ENCODE results near the gene STIMATE. TPM values are rescaled to one million over a fixed set of nuclear protein-coding genes. Genes with fewer than 3 reads are reported as not detected.

STIMATE gene
- total RNA-seq, 2 experiments from 2014 or later, result 43.3 to 47.8 TPM

GRCh38 chr3:52792961-52793695, 104.2 kb downstream of the STIMATE start:
- CTCF ChIA-PET, result interaction anchor here (0.7 kb wide), 1 partner anchor 41 kb away, joined by 3 read pairs; no protein-coding TSS in a partner anchor
- ATAC-seq, result no peak
- H3K36me3 Mint-ChIP-seq, result no peaks in the 10 kb centered on the region

GRCh38 chr3:52792413-52792812, 104.9 kb downstream of the STIMATE start:
- no peaks in the 10 kb centered on the region for H3K9me3 Mint-ChIP-seq (ENCODE audit: low read depth)
- CTCF ChIA-PET, result interaction anchor here (0.7 kb wide), 1 partner anchor 42 kb away, joined by 3 read pairs; no protein-coding TSS in a partner anchor

More at GRCh38 chr3:52792961-52793695, 104.2 kb downstream of the STIMATE start:
- Mint-ChIP-seq H3K4me3 (no peak overlapping the region), H3K27me3 (no peaks in the 10 kb centered on the region), H3K9me3 (ENCODE audit: low read depth) (no peaks in the 10 kb centered on the region), H3K4me1 (no peaks in the 10 kb centered on the region), H3K27ac (no peak overlapping the region)
- no peak for DNase-seq

GRCh38 chr3:52791928-52792327, 105.4 kb downstream of the STIMATE start:
- DNase-seq, result no peak
- H3K27me3 Mint-ChIP-seq, result no peaks in the 10 kb centered on the region
- H3K4me3 Mint-ChIP-seq, result no peak overlapping the region
- H3K9me3 Mint-ChIP-seq (ENCODE audit: low read depth), result no peaks in the 10 kb centered on the region
- ATAC-seq, result no peak
- CTCF ChIA-PET, result no interaction called here
- H3K36me3 Mint-ChIP-seq, result no peaks in the 10 kb centered on the region
- no peaks in the 10 kb centered on the region for H3K4me1 Mint-ChIP-seq
- H3K27ac Mint-ChIP-seq, result no peak overlapping the region

More at GRCh38 chr3:52792413-52792812, 104.9 kb downstream of the STIMATE start:
- Mint-ChIP-seq H3K4me3 (no peak overlapping the region), H3K27ac (no peak overlapping the region), H3K36me3 (no peaks in the 10 kb centered on the region), H3K4me1 (no peaks in the 10 kb centered on the region), H3K27me3 (no peaks in the 10 kb centered on the region)
- DNase-seq, result no peak
- no peak for ATAC-seq

- CTCF ChIA-PET, result no interaction called here
- no peak for DNase-seq
- Mint-ChIP-seq H3K4me3 (no peak overlapping the region), H3K36me3 (no peaks in the 10 kb centered on the region), H3K27ac (no peak overlapping the region), H3K27me3 (no peaks in the 10 kb centered on the region), H3K4me1 (no peaks in the 10 kb centered on the region), H3K9me3 (ENCODE audit: low read depth) (no peaks in the 10 kb centered on the region)
- ATAC-seq, result no peak
Measured at GRCh38 chr3:52791366-52791765, 106.0 kb downstream of the STIMATE start.

- Mint-ChIP-seq H3K9me3 (ENCODE audit: low read depth) (no peaks in the 10 kb centered on the region), H3K36me3 (no peaks in the 10 kb centered on the region), H3K4me3 (no peak overlapping the region), H3K27ac (no peak overlapping the region), H3K27me3 (no peaks in the 10 kb centered on the region), H3K4me1 (no peaks in the 10 kb centered on the region)
- ATAC-seq (no peak), DNase-seq (no peak)
- CTCF ChIA-PET, result interaction anchor here (1.3 kb wide), 1 partner anchor 9 kb away, joined by 3 read pairs; no protein-coding TSS in a partner anchor
Measured at GRCh38 chr3:52790741-52791140, 106.6 kb downstream of the STIMATE start.

GRCh38 chr3:52790337-52790736, 107.0 kb downstream of the STIMATE start:
- Mint-ChIP-seq H3K9me3 (ENCODE audit: low read depth) (no peaks in the 10 kb centered on the region), H3K4me1 (no peaks in the 10 kb centered on the region), H3K27ac (no peak overlapping the region), H3K27me3 (no peaks in the 10 kb centered on the region), H3K4me3 (no peak overlapping the region), H3K36me3 (no peaks in the 10 kb centered on the region)
- DNase-seq, result no peak
- CTCF ChIA-PET, result interaction anchor here (1.3 kb wide), 1 partner anchor 9 kb away, joined by 3 read pairs; no protein-coding TSS in a partner anchor
- no peak for ATAC-seq

- Mint-ChIP-seq H3K36me3 (no peaks in the 10 kb centered on the region), H3K9me3 (ENCODE audit: low read depth) (no peaks in the 10 kb centered on the region), H3K27ac (no peak overlapping the region), H3K4me3 (no peak overlapping the region), H3K4me1 (no peaks in the 10 kb centered on the region), H3K27me3 (no peaks in the 10 kb centered on the region)
- DNase-seq, result no peak
- no peak for ATAC-seq
- CTCF ChIA-PET, result interaction anchor here (1.3 kb wide), 1 partner anchor 10 kb away, joined by 3 read pairs; no protein-coding TSS in a partner anchor
Measured at GRCh38 chr3:52789746-52790040, 107.7 kb downstream of the STIMATE start.

GRCh38 chr3:52788890-52789745, 108.2 kb downstream of the STIMATE start:
- ATAC-seq (no peak), DNase-seq (no peak)
- CTCF ChIA-PET, result interaction anchor here (1.3 kb wide), 1 partner anchor 10 kb away, joined by 3 read pairs; no protein-coding TSS in a partner anchor
- H3K27ac Mint-ChIP-seq, result no peak overlapping the region
- no peaks in the 10 kb centered on the region for H3K36me3 Mint-ChIP-seq
- H3K9me3 Mint-ChIP-seq (ENCODE audit: low read depth), result no peaks in the 10 kb centered on the region
- H3K27me3 Mint-ChIP-seq, result no peaks in the 10 kb centered on the region
- H3K4me3 Mint-ChIP-seq, result no peak overlapping the region
- H3K4me1 Mint-ChIP-seq, result no peaks in the 10 kb centered on the region

GRCh38 chr3:52787672-52788625, 109.4 kb downstream of the STIMATE start:
- Mint-ChIP-seq H3K27me3 (peaks cover under 1% of the 10 kb centered on the region), H3K9me3 (ENCODE audit: low read depth) (no peaks in the 10 kb centered on the region), H3K27ac (no peak overlapping the region), H3K4me1 (no peaks in the 10 kb centered on the region), H3K36me3 (no peaks in the 10 kb centered on the region), H3K4me3 (no peak overlapping the region)
- CTCF ChIA-PET, result no interaction called here
- no peak for ATAC-seq
- DNase-seq, result no peak

- no peaks in the 10 kb centered on the region for H3K9me3 Mint-ChIP-seq (ENCODE audit: low read depth)
- peaks cover 7% of the 10 kb centered on the region for H3K27me3 Mint-ChIP-seq
- no peak overlapping the region for H3K27ac Mint-ChIP-seq
- H3K36me3 Mint-ChIP-seq, result no peaks in the 10 kb centered on the region
- DNase-seq (no peak), ATAC-seq (no peak)
- no peak overlapping the region for H3K4me3 Mint-ChIP-seq
- no peaks in the 10 kb centered on the region for H3K4me1 Mint-ChIP-seq
- CTCF ChIA-PET, result no interaction called here
Measured at GRCh38 chr3:52787246-52787645, 110.1 kb downstream of the STIMATE start.

Measured in activated CD8-positive, alpha-beta memory T cell treated with anti-CD3 and anti-CD28 coated beads, Interleukin-2, amount 10 ng/mL, durations not matched to agents 7 days and 5 days (primary cell).